Chondrocyte (in vitro differentiated cells): Measurements from ENCODE around the gene DTX4. TPM values are rescaled to one million over a fixed set of nuclear protein-coding genes. Genes with fewer than 3 reads are reported as not detected.

Source experiments
- DNase-seq: peaks from one replicate; pipeline ENCODE4 v3.0.0; 2021; ENCODE audit warnings: mixed read lengths, low spot score
- H3K27ac Mint-ChIP-seq: one replicate; pipeline ENCODE4 v1.8.0; 2021; ENCODE audit warnings: mild to moderate bottlenecking, moderate library complexity, mixed read lengths; ENCODE audit not compliant: unreplicated experiment
- H3K27me3 Mint-ChIP-seq: 2 replicates; pipeline ENCODE4 v1.8.0; 2021; ENCODE audit warnings: low read depth, mixed read lengths
- H3K36me3 Mint-ChIP-seq: 2 replicates; pipeline ENCODE4 v1.8.0; 2021; ENCODE audit warnings: low read depth, mixed read lengths
- H3K4me1 Mint-ChIP-seq: 2 replicates; pipeline ENCODE4 v1.8.0; 2021; ENCODE audit warnings: low read depth, mild to moderate bottlenecking, mixed read lengths
- H3K4me3 Mint-ChIP-seq: one replicate; pipeline ENCODE4 v1.8.0; 2021; ENCODE audit warnings: mild to moderate bottlenecking, moderate library complexity, mixed read lengths; ENCODE audit not compliant: unreplicated experiment
- H3K9me3 Mint-ChIP-seq: 2 replicates; pipeline ENCODE4 v1.8.0; 2021; ENCODE audit warnings: low read depth, mixed read lengths
- total RNA-seq: library from RNA; stranded (reverse); gene quantifications from 3 replicates; pipeline ENCODE4 v1.2.1, GENCODE V29; 2021
- TF ChIP-seq, protein P1 (sequence below): fragments of 200-600 bp; sonication (generic); IDR thresholded peaks from 2 replicates; pipeline ENCODE4 v1.5.0; 2021; ENCODE audit warnings: antibody characterized with exemption, mild to moderate bottlenecking, moderate library complexity

Gene DTX4
- total RNA-seq, 1 donor from 2014 or later = 3.4 TPM

DNA sequence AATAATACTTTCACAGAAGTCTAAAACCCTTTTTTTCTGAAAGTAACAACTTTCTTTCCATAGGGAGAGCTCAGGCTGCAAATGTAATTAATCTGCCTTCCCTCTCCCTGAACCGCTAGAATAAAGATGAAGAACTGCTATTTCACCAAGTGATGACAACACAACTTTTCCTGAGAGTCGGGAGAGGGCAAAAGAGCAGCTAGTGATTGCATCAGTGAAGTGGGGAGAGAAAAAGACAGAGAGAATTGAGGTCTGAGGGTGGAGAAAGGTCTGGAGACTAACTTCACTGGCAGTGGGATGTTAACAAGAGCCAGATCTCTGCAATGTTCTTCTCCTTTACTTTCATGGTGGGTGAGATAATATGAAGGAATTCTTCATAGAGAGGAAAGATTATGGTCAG lies 51.7 kb downstream of the DTX4 start:
- H3K27ac Mint-ChIP-seq = no peak overlapping the region
- peaks cover 7% of the 10 kb centered on the region for H3K4me1 Mint-ChIP-seq
- DNase-seq = no peak
- H3K9me3 Mint-ChIP-seq = no peaks in the 10 kb centered on the region
- H3K4me3 Mint-ChIP-seq = no peak overlapping the region
- H3K27me3 Mint-ChIP-seq = peaks cover 27% of the 10 kb centered on the region
- TF ChIP-seq, protein P1, sequence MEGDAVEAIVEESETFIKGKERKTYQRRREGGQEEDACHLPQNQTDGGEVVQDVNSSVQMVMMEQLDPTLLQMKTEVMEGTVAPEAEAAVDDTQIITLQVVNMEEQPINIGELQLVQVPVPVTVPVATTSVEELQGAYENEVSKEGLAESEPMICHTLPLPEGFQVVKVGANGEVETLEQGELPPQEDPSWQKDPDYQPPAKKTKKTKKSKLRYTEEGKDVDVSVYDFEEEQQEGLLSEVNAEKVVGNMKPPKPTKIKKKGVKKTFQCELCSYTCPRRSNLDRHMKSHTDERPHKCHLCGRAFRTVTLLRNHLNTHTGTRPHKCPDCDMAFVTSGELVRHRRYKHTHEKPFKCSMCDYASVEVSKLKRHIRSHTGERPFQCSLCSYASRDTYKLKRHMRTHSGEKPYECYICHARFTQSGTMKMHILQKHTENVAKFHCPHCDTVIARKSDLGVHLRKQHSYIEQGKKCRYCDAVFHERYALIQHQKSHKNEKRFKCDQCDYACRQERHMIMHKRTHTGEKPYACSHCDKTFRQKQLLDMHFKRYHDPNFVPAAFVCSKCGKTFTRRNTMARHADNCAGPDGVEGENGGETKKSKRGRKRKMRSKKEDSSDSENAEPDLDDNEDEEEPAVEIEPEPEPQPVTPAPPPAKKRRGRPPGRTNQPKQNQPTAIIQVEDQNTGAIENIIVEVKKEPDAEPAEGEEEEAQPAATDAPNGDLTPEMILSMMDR = no peak
- H3K36me3 Mint-ChIP-seq = no peaks in the 10 kb centered on the region

GRCh38 chr11:59224351-59224928 lies 52.5 kb downstream of the DTX4 start:
- no peak overlapping the region for H3K4me3 Mint-ChIP-seq
- no peaks in the 10 kb centered on the region for H3K36me3 Mint-ChIP-seq
- peaks cover 27% of the 10 kb centered on the region for H3K27me3 Mint-ChIP-seq
- peaks cover 7% of the 10 kb centered on the region for H3K4me1 Mint-ChIP-seq
- no peak for DNase-seq
- H3K27ac Mint-ChIP-seq = no peak overlapping the region
- TF ChIP-seq, protein P1 = no peak
- H3K9me3 Mint-ChIP-seq = no peaks in the 10 kb centered on the region

GRCh38 chr11:59225017-59225416 lies 53.1 kb downstream of the DTX4 start:
- DNase-seq = no peak
- Mint-ChIP-seq H3K4me3 (no peak overlapping the region), H3K27ac (no peak overlapping the region), H3K27me3 (peaks cover 25% of the 10 kb centered on the region), H3K9me3 (no peaks in the 10 kb centered on the region), H3K4me1 (peaks cover 7% of the 10 kb centered on the region), H3K36me3 (no peaks in the 10 kb centered on the region)
- TF ChIP-seq, protein P1 = no peak

DNA sequence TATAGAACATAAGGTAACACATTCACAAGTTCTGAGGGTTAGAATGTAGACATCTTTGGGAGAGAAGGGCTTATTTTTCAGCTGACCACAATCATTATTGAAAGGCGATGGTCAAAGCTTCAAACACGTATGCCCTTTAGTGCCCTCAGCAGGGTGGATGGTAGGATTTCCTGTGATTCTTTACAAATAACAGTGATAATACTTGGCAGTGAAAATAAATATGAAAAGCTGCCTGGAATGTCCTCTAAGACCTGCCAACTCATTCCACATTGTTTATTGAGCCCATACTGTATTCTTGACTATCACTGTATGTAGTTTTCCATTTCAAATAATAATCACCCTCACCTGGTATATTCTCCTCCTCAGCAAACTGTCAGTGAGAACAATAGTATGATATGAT lies 54.5 kb downstream of the DTX4 start:
- Mint-ChIP-seq H3K9me3 (peaks cover 4% of the 10 kb centered on the region), H3K27ac (no peak overlapping the region), H3K36me3 (no peaks in the 10 kb centered on the region), H3K4me3 (no peak overlapping the region), H3K4me1 (peaks cover 5% of the 10 kb centered on the region), H3K27me3 (peaks cover 28% of the 10 kb centered on the region)
- TF ChIP-seq, protein P1 = no peak
- DNase-seq = no peak

DNA sequence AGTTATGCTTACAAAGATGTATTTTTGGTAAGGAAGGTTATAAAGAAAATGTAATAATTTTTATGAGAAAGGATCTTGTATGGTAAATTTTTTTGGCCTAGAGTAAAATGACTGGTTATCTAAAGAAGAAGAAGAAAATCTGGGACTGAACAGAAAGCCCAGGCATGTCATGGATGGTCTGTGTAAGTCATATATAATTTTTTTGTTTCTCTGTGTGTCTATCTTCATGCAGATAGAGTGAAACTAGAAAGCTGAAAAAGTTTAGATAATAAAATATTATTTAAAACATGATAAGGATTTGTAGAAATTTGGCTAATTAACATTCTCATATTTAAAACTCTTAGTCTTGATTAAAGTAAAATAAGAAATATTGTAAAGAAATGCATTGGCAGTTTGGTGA lies 68.4 kb downstream of the DTX4 start:
- H3K36me3 Mint-ChIP-seq = peaks cover 4% of the 10 kb centered on the region
- no peaks in the 10 kb centered on the region for H3K4me1 Mint-ChIP-seq
- peaks cover 34% of the 10 kb centered on the region for H3K27me3 Mint-ChIP-seq
- no peak overlapping the region for H3K4me3 Mint-ChIP-seq
- TF ChIP-seq, protein P1 = no peak
- no peak for DNase-seq
- H3K27ac Mint-ChIP-seq = no peak overlapping the region
- H3K9me3 Mint-ChIP-seq = peaks cover 39% of the 10 kb centered on the region
